ENCODE results near the gene RASAL1.

DNA sequence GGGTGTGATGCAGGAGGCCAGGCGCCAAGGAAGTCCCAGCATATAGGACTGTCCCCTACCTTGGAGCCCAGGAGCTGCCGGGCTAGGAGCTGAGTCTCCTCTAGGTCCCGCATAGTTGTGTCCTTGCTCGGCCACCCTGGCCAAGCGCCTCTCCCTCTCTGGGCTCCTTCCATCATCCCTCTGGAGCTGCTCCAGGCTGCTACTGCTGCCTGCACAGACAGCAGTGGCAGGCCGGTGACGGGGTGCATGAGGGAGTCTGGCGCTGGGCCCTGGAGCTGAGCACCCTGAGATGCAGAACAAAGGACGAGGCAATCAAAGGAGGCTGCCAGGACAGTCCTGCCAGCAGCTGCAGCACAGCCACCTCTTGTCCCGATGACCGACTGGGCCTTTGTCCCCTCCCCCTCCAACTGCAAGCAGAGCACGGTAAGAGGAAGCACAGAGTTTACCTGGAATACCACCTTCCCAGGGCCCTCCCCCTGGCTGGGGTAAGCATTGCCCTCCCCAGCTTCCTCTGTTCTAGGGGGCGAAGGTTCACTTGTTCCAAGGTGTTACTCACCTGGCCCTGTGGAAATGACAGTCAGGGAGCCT, 68.7 kb downstream of the RASAL1 start:
- TF ChIP-seq EZH2phosphoT487 (IDR thresholded peaks at IDR 0.05) = no peak
- TF ChIP-seq, protein P1, sequence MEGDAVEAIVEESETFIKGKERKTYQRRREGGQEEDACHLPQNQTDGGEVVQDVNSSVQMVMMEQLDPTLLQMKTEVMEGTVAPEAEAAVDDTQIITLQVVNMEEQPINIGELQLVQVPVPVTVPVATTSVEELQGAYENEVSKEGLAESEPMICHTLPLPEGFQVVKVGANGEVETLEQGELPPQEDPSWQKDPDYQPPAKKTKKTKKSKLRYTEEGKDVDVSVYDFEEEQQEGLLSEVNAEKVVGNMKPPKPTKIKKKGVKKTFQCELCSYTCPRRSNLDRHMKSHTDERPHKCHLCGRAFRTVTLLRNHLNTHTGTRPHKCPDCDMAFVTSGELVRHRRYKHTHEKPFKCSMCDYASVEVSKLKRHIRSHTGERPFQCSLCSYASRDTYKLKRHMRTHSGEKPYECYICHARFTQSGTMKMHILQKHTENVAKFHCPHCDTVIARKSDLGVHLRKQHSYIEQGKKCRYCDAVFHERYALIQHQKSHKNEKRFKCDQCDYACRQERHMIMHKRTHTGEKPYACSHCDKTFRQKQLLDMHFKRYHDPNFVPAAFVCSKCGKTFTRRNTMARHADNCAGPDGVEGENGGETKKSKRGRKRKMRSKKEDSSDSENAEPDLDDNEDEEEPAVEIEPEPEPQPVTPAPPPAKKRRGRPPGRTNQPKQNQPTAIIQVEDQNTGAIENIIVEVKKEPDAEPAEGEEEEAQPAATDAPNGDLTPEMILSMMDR (IDR thresholded peaks at IDR 0.05) = no peak
